Upper lobe of left lung (tissue), 6 donors: ENCODE measurements around the gene PPARD. TPM values are rescaled to one million over a fixed set of nuclear protein-coding genes. Genes with fewer than 3 reads are reported as not detected.

Experiments used
- ATAC-seq, 2 donors: fragments of 200-7000 bp; cut with Tn5 transposase; one replicate each; pipeline ENCODE4 v1.9.1; 2022; ENCODE audit warnings: mild to moderate bottlenecking in 2 of 2, moderate library complexity in 2 of 2; ENCODE audit not compliant: low FRiP score in 2 of 2
- DNase-seq, 2 donors: peaks; one replicate each; pipeline ENCODE4 v3.0.0-alpha.2; 2019 to 2020
- H3K27ac ChIP-seq, 4 donors: fragments of 200-600 bp; sonication (generic); one replicate each; pipeline ENCODE4 v1.5.1; 2016 to 2019
- H3K27me3 ChIP-seq, 4 donors: fragments of 200-600 bp; sonication (generic); one replicate each; pipeline ENCODE4 v1.5.1; 2017 to 2019
- H3K36me3 ChIP-seq, 4 donors: fragments of 200-600 bp; sonication (generic); one replicate each; pipeline ENCODE4 v1.5.1; 2016 to 2019
- H3K4me1 ChIP-seq, 4 donors: fragments of 200-600 bp; sonication (generic); one replicate each; pipeline ENCODE4 v1.5.1; 2018 to 2019
- H3K4me3 ChIP-seq, 4 donors: fragments of 200-600 bp; sonication (generic); one replicate each; pipeline ENCODE4 v1.5.1; 2017 to 2019; ENCODE audit warnings: mild to moderate bottlenecking in 2 of 4, moderate library complexity in 1 of 4
- H3K9me3 ChIP-seq, 4 donors: fragments of 200-600 bp; sonication (generic); one replicate each; pipeline ENCODE4 v1.5.1; 2018 to 2019
- EP300 ChIP-seq, 4 donors: sonication (generic); formaldehyde crosslinking; IDR thresholded peaks; one replicate each; pipeline ENCODE4 v1.5.1; 2017; ENCODE audit warnings: antibody characterized with exemption in 4 of 4, control low read depth in 2 of 4
- POLR2A ChIP-seq, 4 donors: fragments of 450-650 bp; IDR thresholded peaks; one replicate each; pipeline ENCODE4 v1.5.1; 2016 to 2017; ENCODE audit warnings: antibody characterized with exemption in 4 of 4, mild to moderate bottlenecking in 2 of 4
- POLR2AphosphoS5 ChIP-seq, 2 donors: sonication (generic); formaldehyde crosslinking; IDR thresholded peaks; one replicate each; pipeline ENCODE4 v1.5.1; 2017; ENCODE audit warnings: antibody characterized with exemption in 2 of 2
- WGBS, 2 donors: methylation state at CpG; one replicate each; pipeline ENCODE4 v1.1.5; 2017 to 2018; 5-methylcytosine and 5-hydroxymethylcytosine counted together
- total RNA-seq, 6 donors: library from RNA; depleted of rRNA in 4 of 6; stranded (reverse); fragments of >200 nt in 4 of 6; gene quantifications; one replicate each; pipeline versions ENCODE4 v1.1.0 to v1.2.1, GENCODE V29; 2016 to 2021
- TF ChIP-seq, protein P1 (sequence below), 6 experiments: fragments of 450-650 bp in 4 of 6; fragments of 200-600 bp in 2 of 6; sonication (generic) in 2 of 6; IDR thresholded peaks; one replicate each; pipeline ENCODE4 v1.5.1; 2016 to 2019; ENCODE audit warnings: antibody characterized with exemption in 6 of 6
- donor health status: DM: no; HTN: no; CAD: no; lungs with moderate emphysema.
- donor health status: DM: no; HTN: yes; CAD: no; lungs with severe emphysema.

Gene PPARD
- total RNA-seq, 6 donors from 2014 or later = 14.8 to 48.2 (median 31.5) TPM

DNA sequence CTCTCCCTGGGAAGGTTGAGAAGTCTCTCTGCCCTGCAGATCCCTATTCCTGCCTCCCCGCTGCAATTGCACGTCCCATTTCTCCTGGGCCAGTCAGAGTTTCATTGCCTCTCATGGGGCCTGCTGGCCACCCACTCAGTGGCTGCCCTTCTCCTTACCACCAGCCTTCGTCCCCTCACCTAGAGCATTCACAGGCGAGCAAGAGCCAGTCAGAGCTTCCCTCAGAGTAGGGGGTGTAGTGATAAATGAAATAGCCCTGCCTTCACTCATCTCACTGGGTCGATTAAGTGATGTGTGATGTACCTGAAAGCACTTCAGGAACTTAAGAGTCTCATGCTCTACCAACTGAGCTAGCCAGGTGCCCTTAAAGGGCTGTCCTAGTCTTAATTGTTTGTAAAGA, 57.8 kb downstream of the PPARD start:
- Histone ChIP-seq H3K9me3 (no peaks in the 10 kb centered on the region), H3K4me3 (no peak overlapping the region), H3K4me1 (peaks cover 7 to 32% (median 18%) of the 10 kb centered on the region in 4 donors), H3K27me3 (no peaks in the 10 kb centered on the region), H3K27ac (no peak overlapping the region), H3K36me3 (no peaks in the 10 kb centered on the region)
- 89 to 94% methylated on average over 5 of the region's 5 CpGs for WGBS, 2 donors
- ATAC-seq (no peak), DNase-seq (no peak)
- TF ChIP-seq, protein P1, sequence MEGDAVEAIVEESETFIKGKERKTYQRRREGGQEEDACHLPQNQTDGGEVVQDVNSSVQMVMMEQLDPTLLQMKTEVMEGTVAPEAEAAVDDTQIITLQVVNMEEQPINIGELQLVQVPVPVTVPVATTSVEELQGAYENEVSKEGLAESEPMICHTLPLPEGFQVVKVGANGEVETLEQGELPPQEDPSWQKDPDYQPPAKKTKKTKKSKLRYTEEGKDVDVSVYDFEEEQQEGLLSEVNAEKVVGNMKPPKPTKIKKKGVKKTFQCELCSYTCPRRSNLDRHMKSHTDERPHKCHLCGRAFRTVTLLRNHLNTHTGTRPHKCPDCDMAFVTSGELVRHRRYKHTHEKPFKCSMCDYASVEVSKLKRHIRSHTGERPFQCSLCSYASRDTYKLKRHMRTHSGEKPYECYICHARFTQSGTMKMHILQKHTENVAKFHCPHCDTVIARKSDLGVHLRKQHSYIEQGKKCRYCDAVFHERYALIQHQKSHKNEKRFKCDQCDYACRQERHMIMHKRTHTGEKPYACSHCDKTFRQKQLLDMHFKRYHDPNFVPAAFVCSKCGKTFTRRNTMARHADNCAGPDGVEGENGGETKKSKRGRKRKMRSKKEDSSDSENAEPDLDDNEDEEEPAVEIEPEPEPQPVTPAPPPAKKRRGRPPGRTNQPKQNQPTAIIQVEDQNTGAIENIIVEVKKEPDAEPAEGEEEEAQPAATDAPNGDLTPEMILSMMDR (IDR thresholded peaks at IDR 0.05) = no peak
- TF ChIP-seq POLR2A (IDR thresholded peaks at IDR 0.05) (no peak), EP300 (IDR thresholded peaks at IDR 0.05) (no peak), POLR2AphosphoS5 (IDR thresholded peaks at IDR 0.05) (no peak)

DNA sequence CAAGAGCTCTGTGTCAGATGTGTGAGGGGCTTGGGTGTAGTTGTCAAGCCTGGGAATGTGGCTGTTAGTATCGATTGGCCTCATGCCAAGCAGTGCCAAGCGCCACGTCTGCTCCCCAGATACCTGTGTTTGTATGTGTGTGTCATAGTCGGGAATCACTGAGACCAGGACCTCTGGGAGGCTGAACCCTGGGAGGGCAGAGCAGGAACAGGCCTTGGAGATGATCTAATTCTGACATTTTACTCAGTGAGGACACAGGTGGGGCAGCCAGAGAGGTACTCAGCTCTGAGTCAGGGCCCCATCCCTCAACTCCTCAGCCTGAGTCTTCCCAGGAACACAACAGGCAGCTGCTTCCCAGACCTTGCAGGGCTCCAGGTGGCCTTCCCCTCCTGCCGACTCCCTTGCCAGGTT, 58.5 kb downstream of the PPARD start:
- Histone ChIP-seq H3K36me3 (no peaks in the 10 kb centered on the region), H3K27me3 (no peaks in the 10 kb centered on the region), H3K4me3 (no peak overlapping the region), H3K9me3 (no peaks in the 10 kb centered on the region), H3K27ac (peak overlapping the region in 3 of 4 donors; percentile 1 to 46 (median 42)), H3K4me1 (peaks cover 7 to 32% (median 18%) of the 10 kb centered on the region in 4 donors)
- DNase-seq = peak in 1 of 2 donors; percentile 31
- WGBS, 2 donors = 86 to 87% methylated on average over 5 of the region's 5 CpGs
- ATAC-seq = peak in 1 of 2 donors; percentile 30
- TF ChIP-seq POLR2A (IDR thresholded peaks at IDR 0.05) (no peak), EP300 (IDR thresholded peaks at IDR 0.05) (no peak), POLR2AphosphoS5 (IDR thresholded peaks at IDR 0.05) (no peak)
- TF ChIP-seq, protein P1 (IDR thresholded peaks at IDR 0.05) = no peak

DNA sequence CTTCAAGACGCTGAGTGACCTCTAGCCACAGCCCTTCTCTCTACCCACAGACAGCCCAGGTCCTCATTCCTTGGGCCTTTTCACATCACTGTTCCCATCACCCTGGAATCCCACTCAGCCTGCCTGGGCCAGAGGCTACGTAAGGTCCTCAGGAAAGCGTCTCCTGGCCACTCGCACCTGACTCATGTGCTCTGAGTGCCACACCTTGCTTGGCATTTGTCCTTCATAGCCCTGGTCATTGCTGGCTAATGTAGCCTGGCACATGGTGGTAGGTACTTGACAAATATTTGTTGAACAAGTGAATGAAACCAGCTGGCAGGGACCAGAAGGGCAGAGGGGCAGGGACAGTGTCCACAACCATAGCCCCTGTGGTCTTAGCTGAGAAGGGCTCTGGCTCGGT, 59.2 kb downstream of the PPARD start:
- H3K27me3 ChIP-seq = no peaks in the 10 kb centered on the region
- DNase-seq = peak in 1 of 2 donors; percentile 86
- peaks cover 7 to 32% (median 18%) of the 10 kb centered on the region in 4 donors for H3K4me1 ChIP-seq
- no peaks in the 10 kb centered on the region for H3K9me3 ChIP-seq
- 66 to 82% methylated on average over 4 to 5 of the region's 5 CpGs for WGBS, 2 donors
- no peak overlapping the region for H3K4me3 ChIP-seq
- no peaks in the 10 kb centered on the region for H3K36me3 ChIP-seq
- H3K27ac ChIP-seq = peak overlapping the region in 3 of 4 donors; percentile 1 to 45 (median 27)
- ATAC-seq = peak; percentile 44 to 87
- TF ChIP-seq, protein P1 (IDR thresholded peaks at IDR 0.05) = no peak
- peak; percentile 46 to 67 for TF ChIP-seq POLR2AphosphoS5 (IDR thresholded peaks at IDR 0.05)
- peak in 1 of 4 donors; percentile 57 for TF ChIP-seq EP300 (IDR thresholded peaks at IDR 0.05)

DNA sequence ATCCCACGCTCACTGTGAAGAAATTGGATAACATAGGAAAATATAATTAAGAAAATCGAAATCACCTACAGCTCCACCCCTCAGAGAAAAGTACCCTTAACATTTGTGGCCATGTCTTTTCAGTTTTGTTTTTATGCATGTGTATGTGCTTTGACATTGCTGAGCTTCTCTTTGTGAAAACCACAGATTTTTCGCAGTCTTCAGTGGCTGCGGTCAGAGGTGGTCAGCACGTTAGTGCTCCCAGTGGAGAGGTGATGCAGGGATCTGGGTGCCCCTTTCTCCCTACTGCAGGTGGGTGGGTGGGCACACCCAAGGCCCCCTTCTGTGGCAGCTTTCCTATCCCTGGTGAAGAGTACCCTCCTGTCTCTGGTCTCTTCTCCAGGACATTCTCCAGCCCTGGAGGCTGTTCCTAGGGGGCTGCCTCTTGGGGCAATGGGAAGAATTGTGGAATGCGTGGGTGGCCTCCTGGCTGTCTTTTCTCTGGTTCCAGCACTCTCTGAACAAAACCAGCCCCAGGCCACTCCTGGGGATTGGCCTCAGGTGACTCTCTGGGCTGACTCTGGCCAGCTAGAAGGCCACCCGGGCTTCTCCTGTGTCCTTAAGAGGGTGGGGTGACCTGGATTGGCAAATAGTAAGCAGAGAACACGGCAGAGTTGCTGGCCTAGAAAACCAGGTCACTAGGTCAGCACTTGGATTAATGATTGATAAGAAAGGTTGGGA, 59.9 kb downstream of the PPARD start:
- Histone ChIP-seq H3K9me3 (no peaks in the 10 kb centered on the region), H3K27me3 (no peaks in the 10 kb centered on the region), H3K36me3 (no peaks in the 10 kb centered on the region), H3K27ac (peak overlapping the region in 2 of 4 donors; percentile 27 to 45), H3K4me3 (no peak overlapping the region), H3K4me1 (peaks cover 7 to 32% (median 18%) of the 10 kb centered on the region in 4 donors)
- TF ChIP-seq POLR2A (IDR thresholded peaks at IDR 0.05) = no peak
- TF ChIP-seq EP300 (IDR thresholded peaks at IDR 0.05) = peak in 1 of 4 donors; percentile 71
- TF ChIP-seq, protein P1 (IDR thresholded peaks at IDR 0.05) = no peak
- peak in 1 of 2 donors; percentile 20 for TF ChIP-seq POLR2AphosphoS5 (IDR thresholded peaks at IDR 0.05)
- DNase-seq (peak in 1 of 2 donors; percentile 85), ATAC-seq (peak in 1 of 2 donors; percentile 69)
- 74 to 82% methylated on average over 8 of the region's 8 CpGs for WGBS, 2 donors
